Epithelial cell of proximal tubule (primary cell): ENCODE results near the gene SUV39H1. TPM values are rescaled to one million over a fixed set of nuclear protein-coding genes. Genes with fewer than 3 reads are reported as not detected.

ENCODE experiments used
- DNase-seq: peaks from one replicate; pipeline ENCODE4 v3.0.0-alpha.2; 2011; ENCODE audit warnings: low read depth
- H3K4me3 ChIP-seq: 2 replicates; pipeline ENCODE4 v1.5.1; 2011; ENCODE audit warnings: low read depth, mild to moderate bottlenecking, low read length
- CTCF ChIP-seq: conservative IDR thresholded peaks from 2 replicates; pipeline ENCODE4 v1.5.1; 2012; ENCODE audit warnings: low read depth, mild to moderate bottlenecking, low read length
- total RNA-seq: library from RNA; depleted of rRNA; stranded (reverse); fragments of >200 nt; gene quantifications from 2 replicates; pipeline ENCODE4 v1.2.3, GENCODE V29; 2015

Gene SUV39H1
- total RNA-seq, 1 donor from 2014 or later, result 13.3 TPM

GRCh38 chrX:48709522-48710112 is 13.1 kb downstream of the SUV39H1 start:
- DNase-seq, result no peak
- no peak overlapping the region for H3K4me3 ChIP-seq
- no peak for TF ChIP-seq CTCF

- H3K4me3 ChIP-seq, result no peak overlapping the region
- DNase-seq, result no peak
- TF ChIP-seq CTCF, result no peak
These were observed 14.8 kb downstream of the SUV39H1 start for GRCh38 chrX:48711162-48711928.

- TF ChIP-seq CTCF, result no peak
- no peak for DNase-seq
- no peak overlapping the region for H3K4me3 ChIP-seq
These were observed 15.5 kb downstream of the SUV39H1 start for GRCh38 chrX:48711929-48712505.

GRCh38 chrX:48713847-48714246 is 17.3 kb downstream of the SUV39H1 start:
- DNase-seq, result no peak
- no peak for TF ChIP-seq CTCF
- H3K4me3 ChIP-seq, result no peak overlapping the region

- no peak for TF ChIP-seq CTCF
- H3K4me3 ChIP-seq, result no peak overlapping the region
- DNase-seq, result no peak
These were observed 18.0 kb downstream of the SUV39H1 start for GRCh38 chrX:48714573-48714972.

GRCh38 chrX:48715072-48715471 is 18.5 kb downstream of the SUV39H1 start:
- no peak for DNase-seq
- TF ChIP-seq CTCF, result no peak
- H3K4me3 ChIP-seq, result no peak overlapping the region
